ENCODE measurements around the gene SURF6.

GRCh38 chr9:133290751-133291302 is 45.2 kb downstream of the SURF6 start:
- no peak for TF ChIP-seq POLR2A (IDR thresholded peaks at IDR 0.05; ENCODE audit: low read depth, low read length)
- TF ChIP-seq POLR2AphosphoS5 (IDR thresholded peaks at IDR 0.05; ENCODE audit: low read depth, low read length), result no peak

Measured in GM12892 (cell line).